Immature natural killer cell (primary cell): ENCODE results near the gene RNASE7. TPM values are rescaled to one million over a fixed set of nuclear protein-coding genes. Genes with fewer than 3 reads are reported as not detected.
A peak's percentile ranks its signal among the peaks of the same experiment; 100 is the strongest.

Experiments used
- DNase-seq, 3 donors: peaks; one replicate each; pipeline ENCODE4 v3.0.0; 2022; ENCODE audit warnings: mixed read lengths in 1 of 3
- H3K27ac Mint-ChIP-seq, 6 donors: one replicate each; pipeline ENCODE4 v1.8.0; 2020; ENCODE audit warnings: mixed read lengths in 6 of 6, mild to moderate bottlenecking in 5 of 6, inconsistent platforms in 4 of 6, moderate library complexity in 3 of 6
- H3K27me3 Mint-ChIP-seq, 3 donors: one replicate each; pipeline ENCODE4 v1.8.0; 2020 to 2021; ENCODE audit warnings: low read depth in 3 of 3, mild to moderate bottlenecking in 3 of 3, mixed read lengths in 3 of 3, moderate library complexity in 3 of 3, inconsistent platforms in 1 of 3
- H3K36me3 Mint-ChIP-seq, 3 donors: one replicate each; pipeline ENCODE4 v1.8.0; 2020; ENCODE audit warnings: mixed read lengths in 3 of 3, inconsistent platforms in 2 of 3, mild to moderate bottlenecking in 2 of 3
- H3K4me1 Mint-ChIP-seq, 2 donors: one replicate each; pipeline ENCODE4 v1.8.0; 2020; ENCODE audit warnings: inconsistent platforms in 2 of 2, mild to moderate bottlenecking in 2 of 2, mixed read lengths in 2 of 2, moderate library complexity in 1 of 2
- H3K4me3 Mint-ChIP-seq, 5 donors: one replicate each; pipeline ENCODE4 v1.8.0; 2020; ENCODE audit warnings: mild to moderate bottlenecking in 5 of 5, mixed read lengths in 5 of 5, inconsistent platforms in 3 of 5, moderate library complexity in 3 of 5
- H3K9me3 Mint-ChIP-seq, 6 donors: one replicate each; pipeline ENCODE4 v1.8.0; 2020; ENCODE audit warnings: mild to moderate bottlenecking in 6 of 6, mixed read lengths in 6 of 6, inconsistent platforms in 4 of 6, moderate library complexity in 3 of 6
- polyA plus RNA-seq, 3 donors: library from polyadenylated mRNA; unstranded; fragments of 300-500 nt; fragmentation: Illumina TruSeq; gene quantifications; one replicate each; pipeline ENCODE4 v1.2.3, GENCODE V29; 2021

RNASE7 gene
- polyA plus RNA-seq, 3 donors from 2014 or later, result not detected

- H3K4me3 Mint-ChIP-seq, result no peak within 1 kb of the TSS
- H3K4me1 Mint-ChIP-seq, result no peaks in the 10 kb centered on the region
- DNase-seq, result no peak
- peaks cover under 1 to 10% (median 9%) of the 10 kb centered on the region in 3 donors for H3K27me3 Mint-ChIP-seq
- no peak within 1 kb of the TSS for H3K27ac Mint-ChIP-seq
- no peaks in the 10 kb centered on the region for H3K9me3 Mint-ChIP-seq
- no peaks in the 10 kb centered on the region for H3K36me3 Mint-ChIP-seq
These were observed 15.9 kb downstream of the RNASE7 start, which contains the start of gene RNASE8 for GRCh38 chr14:21057803-21058675. TSS of gene RNASE8 (plus strand) at chr14:21057822. CDS start at chr14:21057893, 71 bp downstream.

GRCh38 chr14:21058903-21059302 is 16.7 kb downstream of the RNASE7 start:
- H3K4me1 Mint-ChIP-seq, result no peaks in the 10 kb centered on the region
- no peak overlapping the region for H3K27ac Mint-ChIP-seq
- H3K4me3 Mint-ChIP-seq, result no peak overlapping the region
- peaks cover 2 to 17% (median 8%) of the 10 kb centered on the region in 3 donors for H3K27me3 Mint-ChIP-seq
- DNase-seq, result no peak
- H3K36me3 Mint-ChIP-seq, result no peaks in the 10 kb centered on the region
- H3K9me3 Mint-ChIP-seq, result no peaks in the 10 kb centered on the region

DNA sequence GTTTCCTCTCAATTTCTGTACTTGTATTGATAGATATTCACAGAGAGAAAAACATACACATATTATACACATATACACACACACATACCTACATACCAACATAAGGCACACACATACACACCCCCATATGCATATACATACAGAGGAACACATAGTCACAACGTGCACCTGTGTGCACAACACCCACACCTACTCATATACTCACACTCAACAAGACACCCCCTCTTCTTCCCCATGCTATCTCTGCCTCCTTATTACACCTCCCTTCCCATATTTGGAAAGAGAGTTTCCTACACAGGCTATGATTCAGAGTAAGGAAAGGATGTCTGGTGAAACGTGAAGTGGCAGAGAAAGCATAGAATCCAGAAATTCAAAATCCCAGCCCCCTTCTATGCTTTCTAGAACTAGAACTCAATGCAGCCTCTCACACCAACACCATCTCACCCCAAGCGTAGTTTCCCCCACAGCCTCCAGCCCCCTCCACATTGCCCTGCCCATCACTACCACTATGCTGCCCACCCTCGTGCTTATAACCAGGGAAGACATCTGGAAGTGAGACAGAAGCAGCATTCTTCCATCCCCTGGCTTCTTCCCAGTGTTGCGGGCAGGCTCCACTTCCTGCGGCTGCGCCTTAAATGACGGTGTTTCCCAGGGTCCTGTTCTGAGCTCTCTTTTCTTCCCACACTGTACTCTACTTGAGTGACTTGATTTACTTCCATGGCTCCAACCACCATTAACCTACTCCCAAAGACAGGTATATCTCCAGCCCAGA is 17.9 kb downstream of the RNASE7 start:
- Mint-ChIP-seq H3K9me3 (no peaks in the 10 kb centered on the region), H3K36me3 (no peaks in the 10 kb centered on the region), H3K4me3 (no peak overlapping the region), H3K27ac (no peak overlapping the region), H3K27me3 (peaks cover 2 to 22% (median 8%) of the 10 kb centered on the region in 3 donors), H3K4me1 (no peaks in the 10 kb centered on the region)
- DNase-seq, result no peak

DNA sequence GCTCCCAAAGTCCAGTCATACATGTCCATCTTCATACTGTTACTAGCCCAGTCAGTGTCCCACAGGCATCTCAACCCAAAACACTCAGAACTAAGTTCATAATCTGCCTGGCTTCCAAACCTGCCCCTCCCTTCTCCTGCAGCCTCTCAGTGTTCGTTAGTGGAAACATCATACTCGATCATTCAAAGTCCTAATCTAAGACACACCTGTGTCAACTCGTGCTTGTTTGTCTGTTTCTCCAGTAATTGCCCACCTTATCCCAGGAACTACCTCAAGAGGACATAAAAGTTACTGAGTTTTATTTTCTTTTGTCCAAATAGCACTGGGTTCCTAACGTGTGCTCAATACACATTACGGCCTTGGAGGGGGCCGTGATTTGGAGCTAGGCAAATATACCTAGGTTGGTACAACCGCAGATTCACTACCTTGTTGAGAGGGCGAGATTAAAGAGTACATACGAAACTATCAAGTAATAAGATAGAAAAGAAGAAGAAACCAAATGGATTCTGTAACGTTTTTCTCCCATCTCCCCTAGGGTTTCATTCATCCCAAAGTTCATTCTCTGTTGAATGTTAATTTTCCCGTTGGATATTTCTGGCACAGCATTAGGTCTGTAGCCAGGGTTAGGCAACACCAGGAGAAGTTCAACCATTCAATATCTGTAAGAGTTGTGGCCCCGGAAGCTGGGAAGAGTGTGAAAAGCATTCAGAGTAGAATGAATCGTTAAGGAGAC is 18.6 kb downstream of the RNASE7 start:
- Mint-ChIP-seq H3K9me3 (no peaks in the 10 kb centered on the region), H3K27ac (no peak overlapping the region), H3K4me1 (no peaks in the 10 kb centered on the region), H3K4me3 (no peak overlapping the region), H3K27me3 (peaks cover 8 to 25% (median 11%) of the 10 kb centered on the region in 3 donors), H3K36me3 (no peaks in the 10 kb centered on the region)
- DNase-seq, result no peak

DNA sequence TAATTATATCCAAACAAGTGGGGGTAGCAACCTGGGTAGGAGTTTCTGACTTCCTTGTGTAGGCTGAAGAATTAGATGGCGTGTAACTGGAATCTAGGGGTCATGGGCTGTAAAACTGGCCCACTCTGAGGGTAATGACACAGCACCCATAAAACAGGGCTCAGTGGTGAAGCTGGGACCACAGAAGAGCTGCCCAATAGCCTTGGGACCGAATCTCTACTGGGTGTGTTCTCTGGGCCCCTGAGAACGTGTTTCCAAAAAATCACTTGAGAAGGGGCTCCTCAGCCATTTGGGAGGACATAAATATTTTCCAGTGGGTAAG is 19.1 kb downstream of the RNASE7 start:
- H3K27ac Mint-ChIP-seq, result no peak overlapping the region
- H3K4me3 Mint-ChIP-seq, result no peak overlapping the region
- no peak for DNase-seq
- H3K36me3 Mint-ChIP-seq, result no peaks in the 10 kb centered on the region
- no peaks in the 10 kb centered on the region for H3K4me1 Mint-ChIP-seq
- peaks cover 8 to 25% (median 11%) of the 10 kb centered on the region in 3 donors for H3K27me3 Mint-ChIP-seq
- no peaks in the 10 kb centered on the region for H3K9me3 Mint-ChIP-seq

DNA sequence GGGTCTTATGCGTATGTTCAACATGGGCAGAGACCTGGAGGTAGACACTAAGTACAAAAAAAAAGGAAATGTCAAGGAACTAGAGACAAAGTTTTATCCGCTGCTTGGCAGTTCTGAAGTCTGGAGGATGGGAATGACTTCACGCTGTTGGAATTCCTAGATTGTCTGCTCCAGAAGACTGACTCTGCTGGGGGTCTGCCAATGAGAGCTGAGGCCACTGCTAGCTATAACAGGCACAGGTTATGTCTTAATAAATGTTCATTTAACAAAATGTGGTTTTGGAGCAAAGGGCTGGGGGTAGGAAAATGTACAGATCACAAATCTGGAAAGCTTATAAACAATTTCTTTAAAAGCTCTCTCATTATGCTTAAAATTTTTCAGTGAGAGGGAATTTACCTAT is 21.3 kb downstream of the RNASE7 start:
- H3K4me3 Mint-ChIP-seq, result no peak overlapping the region
- DNase-seq, result no peak
- H3K27ac Mint-ChIP-seq, result no peak overlapping the region
- peaks cover 2 to 3% of the 10 kb centered on the region in 2 donors for H3K4me1 Mint-ChIP-seq
- H3K27me3 Mint-ChIP-seq, result peaks cover 7 to 25% (median 20%) of the 10 kb centered on the region in 3 donors
- H3K9me3 Mint-ChIP-seq, result no peaks in the 10 kb centered on the region
- H3K36me3 Mint-ChIP-seq, result no peaks in the 10 kb centered on the region

DNA sequence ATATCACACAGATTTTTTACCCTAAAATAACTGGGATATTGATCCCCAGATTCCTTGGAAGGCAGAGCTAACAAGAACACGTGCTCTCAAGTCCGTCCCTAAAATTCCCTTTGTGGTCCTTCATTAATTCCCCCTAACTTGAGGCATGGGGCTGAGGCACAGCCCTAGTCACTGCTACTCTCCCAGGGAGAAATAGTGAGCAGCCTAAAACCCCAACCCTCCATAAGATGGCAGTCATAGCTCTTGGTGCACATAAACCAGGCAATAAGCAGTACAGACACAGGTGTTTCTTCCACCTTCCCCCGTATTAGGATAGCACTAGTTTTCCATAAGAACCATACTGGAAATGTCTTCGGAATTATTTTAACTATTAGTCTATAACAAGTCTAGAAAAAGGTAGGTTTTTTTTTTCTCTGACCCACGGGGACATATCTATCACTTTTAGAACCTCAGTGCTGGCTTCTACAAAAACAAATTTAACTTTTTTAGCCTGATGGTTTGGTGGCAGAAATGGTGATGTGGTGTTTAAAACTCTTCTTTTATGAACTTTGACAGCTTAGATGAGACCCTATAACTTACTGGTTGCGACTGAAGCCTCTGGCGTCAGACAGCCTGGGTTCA is 24.8 kb downstream of the RNASE7 start:
- Mint-ChIP-seq H3K4me3 (no peak overlapping the region), H3K9me3 (no peaks in the 10 kb centered on the region), H3K4me1 (peaks cover 31 to 33% of the 10 kb centered on the region in 2 donors), H3K27me3 (peaks cover 24 to 44% (median 31%) of the 10 kb centered on the region in 3 donors), H3K36me3 (no peaks in the 10 kb centered on the region), H3K27ac (no peak overlapping the region)
- DNase-seq, result no peak

GRCh38 chr14:21068521-21069387 is 26.6 kb downstream of the RNASE7 start:
- peaks cover 30 to 38% (median 35%) of the 10 kb centered on the region in 3 donors for H3K27me3 Mint-ChIP-seq
- H3K4me1 Mint-ChIP-seq, result peaks cover 34 to 37% of the 10 kb centered on the region in 2 donors
- no peaks in the 10 kb centered on the region for H3K9me3 Mint-ChIP-seq
- H3K4me3 Mint-ChIP-seq, result peak overlapping the region; percentile 74 to 82 (median 81)
- DNase-seq, result peak; percentile 52 to 58 (median 55)
- peak overlapping the region in 4 of 6 donors; percentile 12 to 61 (median 45) for H3K27ac Mint-ChIP-seq
- H3K36me3 Mint-ChIP-seq, result no peaks in the 10 kb centered on the region

- H3K27ac Mint-ChIP-seq, result peak overlapping the region in 4 of 6 donors; percentile 5 to 69 (median 53)
These were observed 27.4 kb downstream of the RNASE7 start for GRCh38 chr14:21069388-21070082.

DNA sequence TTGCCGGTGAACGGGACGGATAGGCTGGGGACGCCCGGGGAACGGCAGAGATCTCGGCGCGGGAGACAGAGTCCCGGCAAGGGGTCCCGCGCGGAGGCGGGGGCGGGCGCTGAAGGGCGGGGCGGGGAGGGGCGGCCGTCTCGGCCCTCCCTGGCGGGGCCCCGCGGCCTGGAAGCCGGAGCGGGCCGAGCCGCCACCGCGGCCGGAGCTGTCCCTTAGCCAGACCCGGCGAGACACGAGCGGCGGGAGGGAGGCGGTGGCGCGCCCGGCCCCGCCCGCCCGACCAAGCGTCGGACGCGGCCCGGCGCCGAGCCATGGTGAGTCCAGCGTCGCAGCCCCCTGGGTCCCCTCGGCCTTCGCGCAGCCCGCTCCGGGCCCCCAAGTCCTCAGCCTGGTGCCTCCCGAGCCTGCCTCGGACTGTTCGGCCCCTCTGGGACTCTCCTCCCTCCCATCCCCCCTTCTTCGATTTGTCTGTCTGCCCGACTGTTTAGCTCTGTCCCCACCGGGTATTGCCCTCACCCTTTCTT is 28.0 kb downstream of the RNASE7 start, which contains the start of gene ARHGEF40:
ARHGEF40 (plus strand) TSS at position 222 of the 527 bp plus-strand sequence; CDS start at position 315, 93 bp downstream.
- Mint-ChIP-seq H3K4me1 (peaks cover 34 to 37% of the 10 kb centered on the region in 2 donors), H3K27ac (peak within 1 kb of the TSS in 5 of 6 donors; percentile 45 to 77 (median 62)), H3K36me3 (no peaks in the 10 kb centered on the region), H3K9me3 (no peaks in the 10 kb centered on the region), H3K4me3 (peak within 1 kb of the TSS; percentile 85 to 90 (median 89)), H3K27me3 (peaks cover 30 to 34% (median 30%) of the 10 kb centered on the region in 3 donors)
- peak in 2 of 3 donors; percentile 11 to 15 for DNase-seq

More at GRCh38 chr14:21069388-21070082, 27.4 kb downstream of the RNASE7 start:
- peak in 2 of 3 donors; percentile 9 to 15 for DNase-seq
- peaks cover 30 to 36% (median 35%) of the 10 kb centered on the region in 3 donors for H3K27me3 Mint-ChIP-seq
- H3K4me1 Mint-ChIP-seq, result peaks cover 34 to 37% of the 10 kb centered on the region in 2 donors
- no peaks in the 10 kb centered on the region for H3K36me3 Mint-ChIP-seq
- H3K9me3 Mint-ChIP-seq, result no peaks in the 10 kb centered on the region
- H3K4me3 Mint-ChIP-seq, result peak overlapping the region; percentile 74 to 82 (median 81)

- Mint-ChIP-seq H3K27ac (peak overlapping the region in 5 of 6 donors; percentile 45 to 77 (median 52)), H3K9me3 (no peaks in the 10 kb centered on the region), H3K4me3 (peak overlapping the region; percentile 85 to 90 (median 89)), H3K4me1 (peaks cover 34 to 37% of the 10 kb centered on the region in 2 donors), H3K27me3 (peaks cover 27 to 29% (median 29%) of the 10 kb centered on the region in 3 donors), H3K36me3 (no peaks in the 10 kb centered on the region)
- DNase-seq, result peak in 2 of 3 donors; percentile 18 to 36
These were observed 28.6 kb downstream of the RNASE7 start for GRCh38 chr14:21070610-21071224.
